ENCODE data around the gene DSC2. TPM values are rescaled to one million over a fixed set of nuclear protein-coding genes. Genes with fewer than 3 reads are reported as not detected.

Gene DSC2
- polyA plus RNA-seq, 3 donors: 36.4 to 50.6 (median 44.8) TPM

DNA sequence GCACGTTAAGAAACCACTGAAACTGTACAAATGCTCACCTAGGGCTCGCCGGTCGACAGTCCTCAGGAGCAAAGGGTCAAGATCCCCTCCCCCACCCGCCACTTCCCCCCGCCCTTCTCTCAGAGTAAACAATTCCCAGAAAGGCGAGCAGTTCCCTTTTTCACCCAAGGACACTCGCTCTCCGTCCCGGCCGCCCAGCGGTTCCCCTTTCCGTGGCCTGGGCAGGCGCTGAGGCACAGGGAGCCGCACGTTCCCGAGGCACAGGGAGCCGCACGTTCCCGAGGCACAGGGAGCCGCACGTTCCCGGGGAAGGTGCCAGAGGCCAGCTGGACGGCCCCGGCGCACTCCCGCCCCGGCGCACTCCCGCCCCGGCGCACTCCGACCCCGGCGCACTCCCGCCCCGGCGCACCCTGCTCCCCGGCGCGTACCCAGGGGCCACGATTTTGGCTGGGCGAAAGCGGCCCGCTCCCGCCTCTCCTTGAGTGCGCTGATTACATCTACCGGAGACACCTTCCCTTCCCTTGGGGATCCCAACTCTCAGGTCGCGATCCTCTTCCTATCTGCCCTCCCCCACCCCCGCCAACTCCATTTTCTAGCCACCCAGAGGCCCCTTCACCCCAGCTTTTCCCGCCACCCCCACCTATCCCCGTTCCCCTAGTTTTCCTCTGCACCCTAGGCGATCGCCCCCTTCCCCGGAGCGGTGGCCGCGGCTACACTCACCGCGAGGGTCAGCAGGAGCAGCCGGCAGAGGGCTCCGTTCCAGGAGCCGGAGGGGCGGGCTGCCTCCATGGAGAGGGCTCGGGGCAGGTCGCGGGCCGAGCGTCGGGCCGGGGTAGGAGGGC lies 817 bp downstream of the DSC2 start:
- peak in 10 of 11 donors; percentile 24 to 62 (median 42) for DNase-seq (ENCODE audit: extremely low read depth in 1 of 11, low read depth in 9 of 11, low spot score in 4 of 11)

DNA sequence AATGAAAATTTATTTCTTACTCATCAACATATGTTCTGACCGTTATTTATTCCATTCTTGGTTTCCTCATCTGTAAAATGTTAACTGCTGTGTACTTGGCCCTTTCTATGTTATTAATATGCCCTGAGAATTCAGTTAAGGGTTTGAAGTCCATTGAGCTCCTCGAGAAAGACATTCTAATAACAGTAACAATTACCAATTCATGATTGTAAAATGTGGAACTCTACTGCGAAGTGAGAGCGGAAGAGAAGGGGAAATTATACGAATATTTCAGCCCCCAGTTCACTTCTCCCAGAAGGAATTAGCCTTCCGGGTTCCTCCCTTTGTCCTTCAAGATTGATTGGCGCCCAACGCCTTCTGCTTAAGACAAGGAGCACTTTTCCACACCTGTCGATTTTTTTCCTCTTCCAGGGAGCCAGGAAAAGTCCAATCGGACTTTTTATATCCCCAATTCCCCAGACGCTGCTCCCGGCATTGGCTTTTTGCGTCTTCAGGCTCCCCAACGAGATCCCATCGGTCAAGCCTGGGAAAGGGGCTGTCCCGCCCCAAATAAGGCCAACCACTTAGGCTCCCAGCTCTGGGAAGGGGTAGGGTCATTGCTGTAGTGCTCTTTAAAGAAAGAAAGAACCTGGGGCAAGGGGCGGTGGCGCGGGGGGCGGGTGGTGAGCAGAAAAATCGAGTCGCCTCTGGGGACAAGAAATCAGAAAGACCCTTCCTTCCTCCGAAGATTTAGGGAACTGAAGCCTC lies 1.6 kb downstream of the DSC2 start:
- peak in 8 of 11 donors; percentile 1 to 25 (median 7) for DNase-seq (ENCODE audit: extremely low read depth in 1 of 11, low read depth in 9 of 11, low spot score in 4 of 11)

DNA sequence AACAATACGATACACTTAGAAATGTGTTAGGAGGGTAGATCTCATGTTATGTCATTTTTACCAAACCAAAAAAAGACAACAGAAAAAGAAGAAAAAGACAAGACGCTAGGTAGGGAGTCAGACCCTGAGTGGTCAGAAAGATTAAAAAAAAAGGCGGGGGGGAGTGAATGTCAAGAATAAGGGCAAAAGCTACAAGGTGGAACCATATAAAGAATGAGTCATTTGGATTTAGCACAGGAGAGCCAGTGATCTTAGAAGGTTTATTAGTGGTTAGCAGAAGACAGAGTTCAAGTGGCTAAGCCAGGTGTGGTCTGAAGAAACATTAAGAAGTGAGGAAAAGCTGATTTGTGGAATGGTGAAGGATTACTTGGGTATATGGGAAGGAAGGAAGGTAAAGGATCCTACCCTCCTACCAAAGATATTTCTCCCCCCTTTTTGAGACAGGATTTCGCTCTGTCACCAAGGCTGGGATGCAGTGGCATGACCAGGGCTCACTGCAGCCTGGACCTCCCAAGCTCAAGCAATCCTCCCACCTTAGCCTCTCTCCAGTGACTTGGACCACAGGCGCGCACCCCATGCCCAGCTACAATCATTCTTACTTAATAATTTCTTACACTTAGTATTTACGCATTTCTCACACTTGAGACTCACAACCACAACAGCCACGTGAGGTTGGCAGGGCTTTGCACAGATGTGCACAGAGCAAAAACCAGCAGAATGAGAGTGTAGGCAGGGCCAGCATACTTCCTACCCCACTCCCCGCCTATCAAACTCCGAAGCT lies 2.6 kb downstream of the DSC2 start:
- DNase-seq (ENCODE audit: extremely low read depth in 1 of 11, low read depth in 9 of 11, low spot score in 4 of 11): no peak

DNA sequence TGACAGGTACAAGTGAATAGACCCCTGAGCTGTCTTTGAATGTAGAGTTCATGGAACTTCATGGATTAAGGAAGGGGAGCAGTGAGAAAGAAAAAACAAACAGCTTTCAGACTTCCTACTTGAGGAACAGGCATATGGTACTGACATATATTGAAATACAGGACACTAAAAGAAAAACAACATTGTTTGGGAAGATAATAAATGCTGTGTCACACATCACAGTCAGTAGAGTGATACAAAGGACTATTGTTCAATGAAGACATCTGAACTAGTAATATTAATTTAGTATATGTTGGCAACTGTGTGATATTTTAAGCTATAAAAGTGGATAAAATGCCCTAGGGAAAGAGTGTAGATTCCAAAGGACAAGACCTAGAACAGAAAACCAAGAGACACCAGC lies 3.3 kb downstream of the DSC2 start:
- DNase-seq (ENCODE audit: extremely low read depth in 1 of 11, low read depth in 9 of 11, low spot score in 4 of 11): no peak

DNA sequence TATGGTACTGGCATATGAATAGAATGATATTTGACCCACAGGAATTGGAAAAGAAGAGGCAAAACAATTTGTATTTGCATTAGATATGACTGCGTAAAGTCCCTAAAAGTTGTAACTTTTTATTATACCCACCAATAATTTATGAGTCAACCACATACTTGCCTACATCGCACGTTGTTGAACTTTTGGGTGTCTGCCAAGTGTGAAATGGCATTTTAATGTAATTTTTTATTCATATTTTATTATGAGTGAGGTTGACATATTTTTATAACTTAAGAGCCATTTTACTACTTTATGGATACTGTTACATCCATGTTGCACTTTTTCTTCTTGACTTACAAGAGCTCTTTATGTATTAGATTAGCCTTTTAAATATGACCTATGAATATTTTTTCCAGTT lies 4.6 kb downstream of the DSC2 start:
- no peak for DNase-seq (ENCODE audit: extremely low read depth in 1 of 11, low read depth in 9 of 11, low spot score in 4 of 11)

DNA sequence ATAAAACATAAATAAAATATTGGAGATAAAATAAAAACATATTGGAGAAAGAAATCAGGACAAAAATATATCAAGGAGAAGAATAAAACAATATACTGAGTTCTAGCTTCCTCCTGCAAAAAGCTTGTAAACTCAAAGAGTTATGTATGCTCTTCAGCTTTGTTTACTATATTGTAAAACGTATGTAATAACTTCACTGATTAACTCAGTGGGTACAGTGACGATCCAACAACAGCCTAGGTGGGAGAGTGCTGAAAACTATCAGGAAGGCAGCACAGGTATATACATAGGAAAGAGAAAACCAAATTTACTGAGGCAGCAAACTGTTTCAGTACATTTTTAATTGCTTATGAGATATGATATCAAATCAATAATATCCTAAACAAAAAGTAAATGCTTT lies 8.3 kb downstream of the DSC2 start:
- DNase-seq (ENCODE audit: extremely low read depth in 1 of 11, low read depth in 9 of 11, low spot score in 4 of 11): no peak

DNA sequence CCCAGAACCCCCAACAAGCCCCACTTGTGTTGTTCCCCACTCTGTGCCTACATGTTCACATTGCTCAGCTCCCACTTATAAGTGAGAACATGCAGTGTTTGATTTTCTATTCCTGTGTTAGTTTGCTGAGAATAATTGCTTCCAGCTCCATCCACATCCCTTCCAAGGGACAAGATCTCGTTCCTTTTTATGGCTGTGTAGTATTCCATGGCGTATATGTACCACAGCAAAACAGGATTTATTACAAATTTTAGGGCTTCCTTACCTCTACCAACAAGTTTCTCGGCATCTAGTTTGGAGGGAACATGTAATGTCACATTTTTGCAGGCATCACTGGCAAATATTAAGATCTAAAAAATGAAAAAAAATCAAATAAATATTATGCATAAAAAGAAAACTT lies 8.9 kb downstream of the DSC2 start:
- DNase-seq (ENCODE audit: extremely low read depth in 1 of 11, low read depth in 9 of 11, low spot score in 4 of 11): no peak

DNA sequence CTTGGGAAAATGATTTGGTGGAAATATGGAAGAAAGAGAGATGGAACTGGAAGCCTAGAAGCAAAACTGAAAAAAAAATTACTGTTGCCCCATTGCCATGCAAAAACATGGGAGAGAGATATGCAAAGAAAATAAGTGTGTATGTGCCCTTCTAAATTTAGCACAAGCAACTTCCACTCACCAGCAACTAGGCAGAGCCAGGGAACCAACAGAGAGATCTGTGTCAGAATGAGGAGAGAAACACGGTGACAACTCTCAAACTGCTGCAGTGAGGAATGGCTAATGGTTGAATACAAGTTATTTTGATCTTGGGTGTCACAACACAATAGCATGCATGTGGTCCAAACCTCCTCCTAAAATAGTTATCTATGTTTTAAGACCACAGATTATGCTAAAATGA lies 10.9 kb downstream of the DSC2 start:
- no peak for DNase-seq (ENCODE audit: extremely low read depth in 1 of 11, low read depth in 9 of 11, low spot score in 4 of 11)

DNA sequence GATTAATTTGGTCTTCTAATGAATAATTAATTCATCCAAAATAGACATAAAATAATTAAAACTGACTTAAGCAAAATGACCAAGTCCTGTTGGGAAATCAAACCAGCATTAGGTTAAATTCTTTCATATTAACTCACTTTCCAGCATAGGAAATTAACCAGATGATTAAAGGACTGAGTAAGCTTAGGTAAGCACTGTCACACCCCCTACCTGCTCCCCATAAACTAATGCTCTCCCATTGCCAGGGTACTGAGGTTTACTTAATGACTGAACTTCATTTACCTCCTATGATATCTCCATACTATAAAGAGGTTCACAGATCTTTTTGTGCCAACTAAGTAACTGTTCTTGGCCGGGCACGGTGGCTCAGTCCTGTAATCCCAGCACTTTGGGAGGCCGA lies 13.7 kb downstream of the DSC2 start:
- no peak for DNase-seq (ENCODE audit: extremely low read depth in 1 of 11, low read depth in 9 of 11, low spot score in 4 of 11)

DNA sequence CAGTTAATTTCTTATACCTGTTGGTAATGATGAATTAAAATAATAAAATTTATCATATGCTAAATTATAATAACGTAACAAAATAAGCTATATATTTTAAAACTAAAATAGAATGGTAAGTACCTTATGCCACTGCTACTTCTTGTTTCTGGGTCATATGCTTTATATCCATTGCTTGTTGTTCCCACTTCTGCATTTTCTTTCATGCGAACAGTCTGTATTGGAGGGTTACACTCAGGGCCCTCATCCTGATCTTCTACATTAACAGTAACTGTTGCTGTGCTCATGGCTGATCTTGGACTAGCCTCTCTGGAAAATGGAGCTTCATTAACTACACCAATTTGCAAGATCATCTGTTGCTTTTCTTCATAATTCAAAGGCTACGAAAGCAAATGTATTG lies 22.2 kb downstream of the DSC2 start:
- no peak for DNase-seq (ENCODE audit: extremely low read depth in 1 of 11, low read depth in 9 of 11, low spot score in 4 of 11)

DNA sequence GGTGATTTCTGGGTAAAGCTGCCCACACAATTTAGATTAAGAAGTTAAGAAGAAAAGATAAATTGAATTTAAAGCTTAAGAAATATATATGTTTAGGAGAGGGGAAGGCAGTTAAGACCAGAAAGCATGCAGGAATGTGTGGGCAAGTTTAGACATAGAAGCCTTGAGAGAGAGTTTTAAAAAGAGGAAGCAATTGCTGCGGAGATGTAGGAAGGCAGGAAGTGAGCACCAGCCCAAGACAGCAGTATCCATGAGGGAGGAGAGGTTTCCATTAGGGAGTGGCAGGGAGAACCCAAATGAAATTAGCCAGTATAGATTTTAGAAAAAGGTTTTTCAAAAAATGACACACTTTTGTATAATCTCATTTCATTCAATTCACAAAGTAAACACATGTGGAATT lies 24.3 kb downstream of the DSC2 start:
- DNase-seq (ENCODE audit: extremely low read depth in 1 of 11, low read depth in 9 of 11, low spot score in 4 of 11): no peak

DNA sequence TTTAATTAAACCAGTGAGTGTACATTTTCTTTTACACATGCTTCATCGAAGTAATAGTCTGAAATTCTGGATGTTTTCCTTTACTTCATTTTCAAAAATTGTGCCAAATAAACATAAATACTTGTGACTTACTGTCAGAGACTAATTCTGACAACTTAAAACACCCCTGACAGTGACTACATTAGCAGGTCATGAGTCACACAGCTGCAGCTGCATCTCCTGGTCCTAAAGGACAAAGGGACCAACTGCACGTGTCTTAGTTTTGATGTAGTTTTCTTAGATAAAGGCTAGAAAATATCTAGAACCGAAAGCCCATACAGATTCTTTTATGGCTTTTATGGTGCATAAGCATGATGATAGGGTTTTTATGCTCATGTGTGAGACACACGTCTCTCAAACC lies 30.0 kb downstream of the DSC2 start:
- no peak for DNase-seq (ENCODE audit: extremely low read depth in 1 of 11, low read depth in 9 of 11, low spot score in 4 of 11)

DNA sequence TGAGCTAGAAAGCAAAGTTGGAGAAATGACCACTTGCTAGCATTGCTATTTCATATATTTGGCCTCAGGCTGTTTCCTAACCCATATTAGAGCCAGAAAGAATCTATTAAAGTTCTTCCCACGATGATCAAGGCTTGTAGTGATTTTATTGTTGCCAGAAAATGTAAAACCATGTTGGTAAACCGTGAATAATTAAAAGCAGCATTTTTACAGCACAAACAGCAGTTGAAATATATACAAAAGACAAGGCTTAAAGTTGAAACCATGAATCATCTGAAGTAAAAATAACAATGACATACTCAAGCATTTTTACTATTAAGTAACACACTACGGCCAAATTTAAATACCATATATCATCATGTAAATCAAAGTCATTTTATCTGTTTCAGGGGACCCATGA lies 32.0 kb downstream of the DSC2 start:
- peak in 1 of 11 donors; percentile 3 for DNase-seq (ENCODE audit: extremely low read depth in 1 of 11, low read depth in 9 of 11, low spot score in 4 of 11)

DNA sequence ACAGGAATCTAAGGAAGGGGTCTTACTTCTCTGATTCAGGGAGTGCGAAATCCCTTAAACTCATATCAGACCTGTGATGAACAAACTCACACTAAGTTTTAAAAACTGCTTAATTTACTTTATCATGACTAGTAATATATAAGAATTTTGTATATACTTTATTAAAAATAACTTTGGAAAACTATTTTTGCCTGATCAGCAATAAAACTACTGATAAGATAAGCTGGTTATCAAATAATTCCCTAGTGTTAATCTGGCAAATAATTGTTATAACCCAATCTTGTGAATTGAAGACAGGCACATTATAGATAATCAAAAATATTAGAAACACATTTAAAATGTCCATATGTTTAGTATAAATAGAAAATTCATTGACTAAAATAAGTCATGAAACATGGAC lies 36.0 kb downstream of the DSC2 start:
- no peak for DNase-seq (ENCODE audit: extremely low read depth in 1 of 11, low read depth in 9 of 11, low spot score in 4 of 11)

DNA sequence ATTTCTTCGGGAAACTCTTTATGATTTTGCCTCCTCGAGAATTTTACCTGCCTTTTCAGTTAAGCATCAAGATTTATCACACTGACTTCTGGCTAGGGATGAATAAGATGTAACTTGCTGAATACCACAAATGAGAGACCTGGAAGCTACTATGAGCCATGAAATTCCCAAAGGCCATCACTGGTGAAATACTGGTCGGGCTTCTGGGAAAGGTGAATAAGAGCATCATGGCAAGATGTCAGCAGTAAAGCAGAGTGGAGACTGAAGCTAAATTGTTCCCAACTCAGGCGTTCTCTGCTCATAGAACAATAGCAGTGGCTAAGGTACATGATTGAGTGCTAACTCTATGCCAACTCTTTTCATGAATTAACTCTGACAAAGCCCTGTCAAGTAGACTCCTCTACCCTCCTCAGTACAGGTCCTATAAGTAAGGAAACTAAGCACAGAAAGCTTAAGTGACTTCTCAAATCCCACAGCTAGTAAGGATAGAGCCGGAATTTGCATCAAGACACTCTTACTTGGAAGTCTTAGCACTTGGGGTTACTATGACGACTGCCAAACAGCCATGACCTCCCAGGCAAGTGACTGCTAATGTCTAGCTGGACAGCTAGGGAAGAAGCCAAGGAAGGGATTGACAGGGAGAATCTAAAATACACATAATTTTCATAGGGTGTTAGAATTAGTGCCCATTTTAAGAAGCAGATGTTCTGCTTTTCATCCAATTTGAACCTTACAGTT lies 37.0 kb downstream of the DSC2 start:
- no peak for DNase-seq (ENCODE audit: extremely low read depth in 1 of 11, low read depth in 9 of 11, low spot score in 4 of 11)

DNA sequence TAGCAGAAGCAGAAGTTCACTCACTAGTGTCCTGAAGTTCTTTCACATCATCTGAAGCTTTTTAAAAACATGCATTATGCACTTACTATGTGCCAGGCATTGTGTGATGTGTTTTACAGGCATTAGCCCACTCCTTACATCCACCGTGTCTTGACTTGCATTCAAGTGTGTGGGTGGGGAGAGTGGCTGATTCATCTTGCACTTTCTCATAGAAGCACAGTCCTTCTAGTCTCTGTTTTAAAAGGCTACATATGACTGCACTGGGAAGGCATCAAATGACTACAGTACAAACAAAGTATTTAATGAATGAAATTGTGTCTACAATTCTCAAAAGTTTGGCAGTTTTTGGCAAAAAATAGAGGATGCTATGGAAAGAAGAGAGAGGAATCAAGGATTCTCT lies 38.1 kb downstream of the DSC2 start:
- no peak for DNase-seq (ENCODE audit: extremely low read depth in 1 of 11, low read depth in 9 of 11, low spot score in 4 of 11)

DNA sequence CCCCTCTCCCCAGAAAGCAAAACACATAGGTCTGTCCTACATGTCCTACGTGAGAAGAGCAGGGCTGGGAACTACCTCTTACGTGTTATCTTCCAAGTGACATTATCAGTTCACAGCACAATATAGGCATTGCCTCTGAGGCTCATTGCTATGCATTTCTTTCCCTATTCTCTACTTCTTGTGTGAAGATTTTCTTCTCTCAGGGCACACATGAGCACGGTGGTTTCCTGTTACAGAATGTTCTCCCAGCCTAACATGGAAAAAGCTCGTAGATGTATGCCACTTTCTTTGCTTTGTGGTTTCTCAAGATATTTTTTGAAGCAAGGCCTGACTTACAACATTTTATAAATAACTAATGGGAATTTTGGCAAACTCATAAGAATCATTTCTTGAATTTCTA lies 40.3 kb downstream of the DSC2 start:
- DNase-seq (ENCODE audit: extremely low read depth in 1 of 11, low read depth in 9 of 11, low spot score in 4 of 11): no peak

DNA sequence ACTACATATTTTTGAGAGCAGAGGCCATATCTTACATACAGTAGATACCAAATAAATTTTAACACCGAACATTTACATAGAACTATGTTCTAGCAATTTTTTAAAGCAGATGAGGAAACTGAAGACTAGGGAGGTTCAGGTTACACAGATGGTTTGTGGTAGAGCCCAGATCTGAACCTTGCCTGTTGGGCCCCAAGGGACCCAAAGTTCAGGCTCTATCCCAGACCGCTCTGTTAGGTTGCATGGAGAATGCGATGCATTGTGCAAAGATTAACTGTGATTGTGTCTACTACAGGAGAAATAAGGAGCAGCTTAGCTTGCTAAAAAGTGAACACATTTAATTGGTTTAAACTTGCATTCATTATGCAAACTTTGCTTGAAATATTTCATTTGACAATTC lies 43.3 kb downstream of the DSC2 start:
- no peak for DNase-seq (ENCODE audit: extremely low read depth in 1 of 11, low read depth in 9 of 11, low spot score in 4 of 11)

DNA sequence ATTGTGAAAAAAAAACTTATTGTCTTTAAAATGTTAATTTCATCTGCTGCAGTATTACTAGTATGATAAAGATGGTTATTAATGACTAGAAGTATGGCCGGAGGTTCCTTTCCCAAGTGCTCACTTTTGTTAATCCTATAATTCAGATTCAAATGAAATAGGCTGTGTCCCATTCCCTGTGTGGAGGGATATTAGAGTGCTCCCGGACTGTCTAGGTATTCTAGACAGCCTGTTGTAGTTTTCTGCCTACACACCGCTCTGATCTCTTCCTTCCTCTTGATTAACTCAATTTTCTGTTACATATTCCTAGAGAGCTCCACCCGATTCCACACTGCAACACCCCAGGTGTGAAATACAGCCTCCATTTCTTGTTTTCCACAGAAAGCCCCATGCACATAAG lies 44.3 kb downstream of the DSC2 start:
- no peak for DNase-seq (ENCODE audit: extremely low read depth in 1 of 11, low read depth in 9 of 11, low spot score in 4 of 11)

All from renal cortex interstitium (tissue), 11 donors.